ENCODE data around the gene ST7.

ST7 gene

GRCh38 chr7:116977172-116977571 is 23.9 kb downstream of the ST7 start:
- H3K27me3 ChIP-seq (replicated peaks; ENCODE audit: control insufficient read depth, insufficient read depth, low read length) = no peaks in the 10 kb centered on the region
- TF ChIP-seq CTCF (IDR thresholded peaks at IDR 0.05; ENCODE audit: insufficient read depth, low read length, poor library complexity, severe bottlenecking) = no peak
- H3K36me3 ChIP-seq (ENCODE audit: control insufficient read depth, insufficient read depth, low read length) = no peaks in the 10 kb centered on the region; the same call in 1 of the 2 replicates
- no peak overlapping the region for H3K4me3 ChIP-seq (replicated peaks; ENCODE audit: low read depth, low read length)
- no peak for DNase-seq (ENCODE audit: extremely low read depth, insufficient read length)

- no peak overlapping the region for H3K4me3 ChIP-seq (replicated peaks; ENCODE audit: low read depth, low read length)
- TF ChIP-seq CTCF (IDR thresholded peaks at IDR 0.05; ENCODE audit: insufficient read depth, low read length, poor library complexity, severe bottlenecking) = no peak
- no peak for DNase-seq (ENCODE audit: extremely low read depth, insufficient read length)
- H3K27me3 ChIP-seq (replicated peaks; ENCODE audit: control insufficient read depth, insufficient read depth, low read length) = no peaks in the 10 kb centered on the region
- no peaks in the 10 kb centered on the region for H3K36me3 ChIP-seq (ENCODE audit: control insufficient read depth, insufficient read depth, low read length)
Measured at GRCh38 chr7:116978006-116978405, 24.7 kb downstream of the ST7 start.

- no peak for DNase-seq (ENCODE audit: extremely low read depth, insufficient read length)
- Histone ChIP-seq H3K27me3 (replicated peaks; ENCODE audit: control insufficient read depth, insufficient read depth, low read length) (no peaks in the 10 kb centered on the region), H3K4me3 (replicated peaks; ENCODE audit: low read depth, low read length) (no peak overlapping the region), H3K36me3 (ENCODE audit: control insufficient read depth, insufficient read depth, low read length) (no peaks in the 10 kb centered on the region)
- TF ChIP-seq CTCF (IDR thresholded peaks at IDR 0.05; ENCODE audit: insufficient read depth, low read length, poor library complexity, severe bottlenecking) = no peak
Measured at GRCh38 chr7:116979430-116979829, 26.1 kb downstream of the ST7 start.

GRCh38 chr7:116980354-116980753 is 27.1 kb downstream of the ST7 start:
- Histone ChIP-seq H3K27me3 (replicated peaks; ENCODE audit: control insufficient read depth, insufficient read depth, low read length) (no peaks in the 10 kb centered on the region), H3K4me3 (replicated peaks; ENCODE audit: low read depth, low read length) (no peak overlapping the region), H3K36me3 (ENCODE audit: control insufficient read depth, insufficient read depth, low read length) (no peaks in the 10 kb centered on the region)
- no peak for DNase-seq (ENCODE audit: extremely low read depth, insufficient read length)
- TF ChIP-seq CTCF (IDR thresholded peaks at IDR 0.05; ENCODE audit: insufficient read depth, low read length, poor library complexity, severe bottlenecking) = no peak

- DNase-seq (ENCODE audit: extremely low read depth, insufficient read length) = no peak
- H3K27me3 ChIP-seq (replicated peaks; ENCODE audit: control insufficient read depth, insufficient read depth, low read length) = no peaks in the 10 kb centered on the region
- H3K36me3 ChIP-seq (ENCODE audit: control insufficient read depth, insufficient read depth, low read length) = no peaks in the 10 kb centered on the region
- no peak for TF ChIP-seq CTCF (IDR thresholded peaks at IDR 0.05; ENCODE audit: insufficient read depth, low read length, poor library complexity, severe bottlenecking)
- H3K4me3 ChIP-seq (replicated peaks; ENCODE audit: low read depth, low read length) = no peak overlapping the region
Measured at GRCh38 chr7:116981939-116982338, 28.6 kb downstream of the ST7 start.

- no peak overlapping the region for H3K4me3 ChIP-seq (replicated peaks; ENCODE audit: low read depth, low read length)
- no peaks in the 10 kb centered on the region for H3K27me3 ChIP-seq (replicated peaks; ENCODE audit: control insufficient read depth, insufficient read depth, low read length)
- TF ChIP-seq CTCF (IDR thresholded peaks at IDR 0.05; ENCODE audit: insufficient read depth, low read length, poor library complexity, severe bottlenecking) = no peak
- DNase-seq (ENCODE audit: extremely low read depth, insufficient read length) = no peak
- no peaks in the 10 kb centered on the region for H3K36me3 ChIP-seq (ENCODE audit: control insufficient read depth, insufficient read depth, low read length)
Measured at GRCh38 chr7:116984511-116984910, 31.2 kb downstream of the ST7 start.
